ENCODE results near the gene DPP8. TPM values are rescaled to one million over a fixed set of nuclear protein-coding genes. Genes with fewer than 3 reads are reported as not detected.

DPP8 gene
- total and polyA plus RNA-seq, 2 donors (not counting 1 experiment from before 2014, with no cell fraction given) = 29.9 to 45.4 TPM

DNA sequence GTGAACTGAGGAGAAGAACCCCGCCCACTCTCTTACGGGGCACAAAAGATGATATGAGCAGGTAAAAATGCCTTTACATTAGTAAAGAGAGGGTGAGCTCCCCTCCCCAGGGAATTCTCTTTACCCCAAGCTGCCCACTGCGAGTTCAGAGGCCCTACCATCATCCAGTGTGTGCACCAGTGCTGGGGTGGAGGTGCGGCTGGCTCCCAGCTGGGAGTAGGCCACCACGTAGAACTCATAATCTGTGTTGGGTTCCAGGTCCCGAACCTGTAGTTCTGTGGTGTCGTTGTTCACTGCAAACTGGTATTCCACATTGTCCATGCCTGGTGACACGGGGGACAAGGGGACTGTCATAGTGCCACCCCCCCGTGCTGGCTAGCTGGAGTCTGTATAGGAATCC lies 122.6 kb downstream of the DPP8 start:
- Histone ChIP-seq H3K27ac (ENCODE audit: insufficient read depth, low read length) (no peak overlapping the region), H3K9me3 (ENCODE audit: control insufficient read depth, insufficient read depth, low read depth, low read length) (no peaks in the 10 kb centered on the region), H3K79me2 (ENCODE audit: control insufficient read depth, insufficient read depth, low read length) (no peaks in the 10 kb centered on the region), H3K4me2 (ENCODE audit: extremely low read depth, insufficient read depth, low read length) (no peak overlapping the region), H3K4me3 (replicated peaks in 1 of 4; ENCODE audit: control extremely low read depth in 1 of 4, insufficient read depth in 1 of 4, low read depth in 3 of 4, low read length in 4 of 4) (no peak overlapping the region), H3K27me3 (ENCODE audit: control insufficient read depth, insufficient read depth, low read length) (peaks cover 20% of the 10 kb centered on the region), H3K4me1 (ENCODE audit: control insufficient read depth, extremely low read depth, insufficient read depth, low read length) (no peaks in the 10 kb centered on the region), H3K9ac (ENCODE audit: insufficient read depth, low read length) (no peak overlapping the region), H3K36me3 (ENCODE audit: control insufficient read depth, insufficient read depth, low read length) (no peaks in the 10 kb centered on the region), H4K20me1 (ENCODE audit: control insufficient read depth, extremely low read depth, insufficient read depth, low read length) (no peaks in the 10 kb centered on the region), H2AFZ (ENCODE audit: low read length) (no peak overlapping the region)
- no peak for DNase-seq (ENCODE audit: low read depth in 2 of 2)
- TF ChIP-seq EZH2 (IDR thresholded peaks at IDR 0.05; ENCODE audit: low read length, missing control alignments) = no peak
- TF ChIP-seq, protein P1, sequence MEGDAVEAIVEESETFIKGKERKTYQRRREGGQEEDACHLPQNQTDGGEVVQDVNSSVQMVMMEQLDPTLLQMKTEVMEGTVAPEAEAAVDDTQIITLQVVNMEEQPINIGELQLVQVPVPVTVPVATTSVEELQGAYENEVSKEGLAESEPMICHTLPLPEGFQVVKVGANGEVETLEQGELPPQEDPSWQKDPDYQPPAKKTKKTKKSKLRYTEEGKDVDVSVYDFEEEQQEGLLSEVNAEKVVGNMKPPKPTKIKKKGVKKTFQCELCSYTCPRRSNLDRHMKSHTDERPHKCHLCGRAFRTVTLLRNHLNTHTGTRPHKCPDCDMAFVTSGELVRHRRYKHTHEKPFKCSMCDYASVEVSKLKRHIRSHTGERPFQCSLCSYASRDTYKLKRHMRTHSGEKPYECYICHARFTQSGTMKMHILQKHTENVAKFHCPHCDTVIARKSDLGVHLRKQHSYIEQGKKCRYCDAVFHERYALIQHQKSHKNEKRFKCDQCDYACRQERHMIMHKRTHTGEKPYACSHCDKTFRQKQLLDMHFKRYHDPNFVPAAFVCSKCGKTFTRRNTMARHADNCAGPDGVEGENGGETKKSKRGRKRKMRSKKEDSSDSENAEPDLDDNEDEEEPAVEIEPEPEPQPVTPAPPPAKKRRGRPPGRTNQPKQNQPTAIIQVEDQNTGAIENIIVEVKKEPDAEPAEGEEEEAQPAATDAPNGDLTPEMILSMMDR (conservative IDR thresholded peaks at IDR 0.05 in 1 of 2, IDR thresholded peaks at IDR 0.05 in 1 of 2; ENCODE audit: low read depth in 1 of 2, low read length in 2 of 2) = no peak

DNA sequence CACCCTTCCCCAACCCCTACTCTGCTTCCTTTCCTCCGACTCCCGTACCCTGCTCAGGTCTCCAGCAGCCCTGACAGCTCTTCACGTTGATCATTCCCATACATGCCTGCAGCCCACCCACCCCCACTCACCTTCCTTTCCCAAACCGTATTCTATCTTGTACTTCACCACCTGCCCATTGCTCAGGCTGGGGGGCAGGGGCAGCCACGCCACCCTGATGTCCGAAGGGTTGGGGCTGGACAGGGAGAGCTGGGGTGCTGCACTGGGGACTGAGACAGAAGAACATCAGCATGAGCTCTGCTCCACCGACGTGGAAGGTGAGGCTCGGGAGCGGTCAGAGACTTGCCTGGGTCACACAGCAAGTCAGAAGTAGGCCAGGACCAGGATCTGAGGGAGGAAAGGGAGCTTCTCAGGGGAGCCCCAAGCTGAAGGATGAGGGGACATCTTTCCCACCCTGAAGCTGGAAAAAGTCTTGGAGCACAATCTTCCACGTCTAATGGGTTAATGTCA lies 123.2 kb downstream of the DPP8 start:
- H3K4me1 ChIP-seq (ENCODE audit: control insufficient read depth, extremely low read depth, insufficient read depth, low read length) = no peaks in the 10 kb centered on the region
- no peak overlapping the region for H3K4me3 ChIP-seq (replicated peaks in 1 of 4; ENCODE audit: control extremely low read depth in 1 of 4, insufficient read depth in 1 of 4, low read depth in 3 of 4, low read length in 4 of 4)
- H4K20me1 ChIP-seq (ENCODE audit: control insufficient read depth, extremely low read depth, insufficient read depth, low read length) = no peaks in the 10 kb centered on the region
- no peaks in the 10 kb centered on the region for H3K79me2 ChIP-seq (ENCODE audit: control insufficient read depth, insufficient read depth, low read length)
- H2AFZ ChIP-seq (ENCODE audit: low read length) = no peak overlapping the region
- no peaks in the 10 kb centered on the region for H3K9me3 ChIP-seq (ENCODE audit: control insufficient read depth, insufficient read depth, low read depth, low read length)
- TF ChIP-seq, protein P1 (conservative IDR thresholded peaks at IDR 0.05 in 1 of 2, IDR thresholded peaks at IDR 0.05 in 1 of 2; ENCODE audit: low read depth in 1 of 2, low read length in 2 of 2) = no peak
- TF ChIP-seq EZH2 (IDR thresholded peaks at IDR 0.05; ENCODE audit: low read length, missing control alignments) = no peak
- H3K9ac ChIP-seq (ENCODE audit: insufficient read depth, low read length) = no peak overlapping the region
- peaks cover 20% of the 10 kb centered on the region for H3K27me3 ChIP-seq (ENCODE audit: control insufficient read depth, insufficient read depth, low read length)
- H3K27ac ChIP-seq (ENCODE audit: insufficient read depth, low read length) = no peak overlapping the region
- DNase-seq (ENCODE audit: low read depth in 2 of 2) = no peak
- no peaks in the 10 kb centered on the region for H3K36me3 ChIP-seq (ENCODE audit: control insufficient read depth, insufficient read depth, low read length)
- no peak overlapping the region for H3K4me2 ChIP-seq (ENCODE audit: extremely low read depth, insufficient read depth, low read length)

DNA sequence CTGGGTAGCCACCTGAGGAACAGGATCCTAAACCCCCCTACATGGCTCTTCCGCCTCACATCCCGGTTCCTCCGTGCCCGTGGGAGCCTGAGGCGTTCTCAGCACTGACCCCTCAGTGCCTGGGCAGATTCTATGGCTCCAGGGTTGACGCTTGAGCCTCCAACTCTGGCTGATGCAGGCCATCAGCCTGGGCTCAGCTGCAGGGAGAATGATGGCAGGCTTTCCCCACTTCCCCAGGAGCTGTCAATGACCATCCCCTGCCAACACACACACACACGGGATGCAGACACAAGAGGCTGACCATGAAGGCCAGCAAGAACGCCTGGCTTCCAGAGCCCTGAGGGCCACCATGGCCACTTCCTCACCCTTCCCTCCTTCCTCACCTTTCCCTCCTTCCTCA lies 123.9 kb downstream of the DPP8 start:
- Histone ChIP-seq H2AFZ (ENCODE audit: low read length) (no peak overlapping the region), H3K36me3 (ENCODE audit: control insufficient read depth, insufficient read depth, low read length) (no peaks in the 10 kb centered on the region), H3K79me2 (ENCODE audit: control insufficient read depth, insufficient read depth, low read length) (no peaks in the 10 kb centered on the region), H3K4me2 (ENCODE audit: extremely low read depth, insufficient read depth, low read length) (no peak overlapping the region), H3K4me3 (replicated peaks in 1 of 4; ENCODE audit: control extremely low read depth in 1 of 4, insufficient read depth in 1 of 4, low read depth in 3 of 4, low read length in 4 of 4) (no peak overlapping the region), H4K20me1 (ENCODE audit: control insufficient read depth, extremely low read depth, insufficient read depth, low read length) (no peaks in the 10 kb centered on the region), H3K4me1 (ENCODE audit: control insufficient read depth, extremely low read depth, insufficient read depth, low read length) (no peaks in the 10 kb centered on the region), H3K9ac (ENCODE audit: insufficient read depth, low read length) (no peak overlapping the region), H3K27ac (ENCODE audit: insufficient read depth, low read length) (no peak overlapping the region), H3K27me3 (ENCODE audit: control insufficient read depth, insufficient read depth, low read length) (peaks cover 20% of the 10 kb centered on the region), H3K9me3 (ENCODE audit: control insufficient read depth, insufficient read depth, low read depth, low read length) (no peaks in the 10 kb centered on the region)
- no peak for TF ChIP-seq EZH2 (IDR thresholded peaks at IDR 0.05; ENCODE audit: low read length, missing control alignments)
- TF ChIP-seq, protein P1 (conservative IDR thresholded peaks at IDR 0.05 in 1 of 2, IDR thresholded peaks at IDR 0.05 in 1 of 2; ENCODE audit: low read depth in 1 of 2, low read length in 2 of 2) = no peak
- DNase-seq (ENCODE audit: low read depth in 2 of 2) = no peak
